NCI-H2029 (cell line): ENCODE data around the gene SH3BP5.

Experiments
- DNase-seq: peaks from one replicate; lab custom pipeline; 2025; lab: John Stamatoyannopoulos, UW

SH3BP5 gene

GRCh38 chr3:15347063-15347736 lies 14.8 kb upstream of the SH3BP5 start:
- no peak for DNase-seq

GRCh38 chr3:15346516-15346915 lies 14.1 kb upstream of the SH3BP5 start:
- no peak for DNase-seq

GRCh38 chr3:15345608-15346137 lies 13.3 kb upstream of the SH3BP5 start:
- DNase-seq: no peak

GRCh38 chr3:15345066-15345607 lies 12.8 kb upstream of the SH3BP5 start:
- peak; percentile 94 for DNase-seq

- no peak for DNase-seq
Observed at GRCh38 chr3:15342945-15343344, 10.6 kb upstream of the SH3BP5 start.

- DNase-seq: no peak
Observed at GRCh38 chr3:15342246-15342645, 9.9 kb upstream of the SH3BP5 start.

- no peak for DNase-seq
Observed at GRCh38 chr3:15341030-15341726, 8.8 kb upstream of the SH3BP5 start.

- DNase-seq: no peak
Observed at GRCh38 chr3:15339786-15340215, 7.4 kb upstream of the SH3BP5 start.

- DNase-seq: no peak
Observed at GRCh38 chr3:15339001-15339400, 6.6 kb upstream of the SH3BP5 start.

GRCh38 chr3:15337963-15338362 lies 5.6 kb upstream of the SH3BP5 start:
- no peak for DNase-seq

- DNase-seq: no peak
Observed at GRCh38 chr3:15336057-15336456, 3.7 kb upstream of the SH3BP5 start.

GRCh38 chr3:15333956-15334263 lies 1.5 kb upstream of the SH3BP5 start:
- no peak for DNase-seq

- DNase-seq: no peak
Observed at GRCh38 chr3:15333099-15333955, 941 bp upstream of the SH3BP5 start.

GRCh38 chr3:15331606-15332404 lies 581 bp downstream of the SH3BP5 start:
- no peak for DNase-seq

GRCh38 chr3:15331072-15331605 lies 1.2 kb downstream of the SH3BP5 start:
- no peak for DNase-seq

GRCh38 chr3:15330031-15330596 lies 2.3 kb downstream of the SH3BP5 start:
- DNase-seq: no peak

- no peak for DNase-seq
Observed at GRCh38 chr3:15329046-15330005, 3.1 kb downstream of the SH3BP5 start.

GRCh38 chr3:15327941-15328340 lies 4.4 kb downstream of the SH3BP5 start:
- peak; percentile 96 for DNase-seq

GRCh38 chr3:15326673-15327072 lies 5.7 kb downstream of the SH3BP5 start:
- DNase-seq: no peak

- DNase-seq: peak; percentile 66
Observed at GRCh38 chr3:15326037-15326436, 6.3 kb downstream of the SH3BP5 start.
